ENCODE data around the gene TMOD3. TPM values are rescaled to one million over a fixed set of nuclear protein-coding genes. Genes with fewer than 3 reads are reported as not detected.

TMOD3 gene
- total and polyA plus RNA-seq, 8 donors, result 4.4 to 28.5 (median 14.3) TPM

DNA sequence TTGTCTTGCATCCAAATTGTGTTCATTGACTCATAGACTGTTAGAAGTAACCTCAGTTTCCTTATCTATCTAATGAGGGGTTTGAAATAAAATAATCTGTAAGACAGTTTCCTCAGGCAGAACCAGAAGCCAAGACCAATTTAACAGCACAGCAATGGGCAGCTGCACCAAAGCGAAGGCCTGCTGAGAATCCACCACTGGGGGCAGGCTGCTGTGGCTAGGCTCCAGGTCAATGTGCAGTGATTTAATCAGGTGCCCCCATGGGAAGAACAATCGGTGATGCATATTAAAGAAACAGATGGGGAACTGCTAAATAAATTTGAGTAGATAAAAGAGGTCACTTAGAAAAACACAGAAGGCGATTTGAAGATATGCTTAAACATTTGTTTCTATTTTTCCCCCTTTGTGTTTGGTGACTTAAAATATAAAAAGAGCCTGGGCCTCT lies 28.0 kb upstream of the TMOD3 start:
- H3K4me1 ChIP-seq, result peaks cover 0 to 4% (median 0%) of the 10 kb centered on the region in 3 donors
- intact Hi-C loops (cut with DNase I), result no loop called here
- no peaks in the 10 kb centered on the region for H3K9me3 ChIP-seq
- no peak overlapping the region for H3K4me3 ChIP-seq
- no peaks in the 10 kb centered on the region for H3K36me3 ChIP-seq
- H3K27ac ChIP-seq, result no peak overlapping the region
- TF ChIP-seq CTCF (IDR thresholded peaks at IDR 0.05), result peak in 2 of 4 donors; percentile 25 to 31
- ATAC-seq (peak in 3 of 4 donors; percentile 36 to 70 (median 63)), FAIRE-seq (no peak), DNase-seq (peak in 1 of 6 donors; percentile 20)
- no peaks in the 10 kb centered on the region for H3K27me3 ChIP-seq
- 39 to 44% methylated on average over 3 of the region's 3 CpGs for WGBS, 2 donors

DNA sequence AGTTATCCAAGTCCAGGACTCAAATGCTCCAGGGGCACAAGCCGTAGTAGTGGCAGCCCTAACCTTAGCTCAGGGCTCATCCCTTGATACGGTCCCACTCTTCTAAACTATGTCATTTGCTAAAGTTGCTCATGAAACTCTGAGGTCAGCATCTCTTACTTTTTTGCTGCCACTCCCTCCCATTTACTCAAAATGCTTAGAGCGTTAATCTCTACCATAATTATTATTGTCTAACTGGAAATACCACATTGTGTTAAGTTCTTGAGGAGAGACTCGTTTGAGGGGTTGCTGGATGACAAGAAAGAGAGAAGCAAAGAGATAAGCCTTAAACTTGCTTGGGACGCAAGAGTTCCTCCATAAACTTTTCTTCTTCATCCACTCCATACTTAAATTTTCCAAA lies 26.9 kb upstream of the TMOD3 start:
- Histone ChIP-seq H3K9me3 (no peaks in the 10 kb centered on the region), H3K27me3 (no peaks in the 10 kb centered on the region), H3K4me1 (no peaks in the 10 kb centered on the region), H3K27ac (no peak overlapping the region), H3K36me3 (no peaks in the 10 kb centered on the region), H3K4me3 (no peak overlapping the region)
- no peak for TF ChIP-seq CTCF (IDR thresholded peaks at IDR 0.05)
- no peak for ATAC-seq
- intact Hi-C loops (cut with DNase I), result no loop called here
- FAIRE-seq, result no peak
- 88 to 92% methylated on average over 5 of the region's 5 CpGs for WGBS, 2 donors
- no peak for DNase-seq

GRCh38 chr15:51803965-51804364 lies 25.5 kb upstream of the TMOD3 start:
- FAIRE-seq (no peak), DNase-seq (no peak), ATAC-seq (no peak)
- TF ChIP-seq CTCF (IDR thresholded peaks at IDR 0.05), result no peak
- no peak overlapping the region for H3K27ac ChIP-seq
- H3K27me3 ChIP-seq, result no peaks in the 10 kb centered on the region
- H3K4me1 ChIP-seq, result no peaks in the 10 kb centered on the region
- WGBS, 2 donors, result 84 to 86% methylated on average over 2 of the region's 2 CpGs
- no peaks in the 10 kb centered on the region for H3K9me3 ChIP-seq
- H3K4me3 ChIP-seq, result no peak overlapping the region
- no peaks in the 10 kb centered on the region for H3K36me3 ChIP-seq
- intact Hi-C loops (cut with DNase I), result no loop called here

GRCh38 chr15:51806123-51806522 lies 23.3 kb upstream of the TMOD3 start:
- no peak for TF ChIP-seq CTCF (IDR thresholded peaks at IDR 0.05)
- no peaks in the 10 kb centered on the region for H3K9me3 ChIP-seq
- no peaks in the 10 kb centered on the region for H3K27me3 ChIP-seq
- FAIRE-seq, result no peak
- 76 to 87% methylated on average over 2 of the region's 2 CpGs for WGBS, 2 donors
- DNase-seq, result no peak
- no peaks in the 10 kb centered on the region for H3K4me1 ChIP-seq
- H3K27ac ChIP-seq, result no peak overlapping the region
- ATAC-seq, result no peak
- no peaks in the 10 kb centered on the region for H3K36me3 ChIP-seq
- intact Hi-C loops (cut with DNase I), result no loop called here
- H3K4me3 ChIP-seq, result no peak overlapping the region

DNA sequence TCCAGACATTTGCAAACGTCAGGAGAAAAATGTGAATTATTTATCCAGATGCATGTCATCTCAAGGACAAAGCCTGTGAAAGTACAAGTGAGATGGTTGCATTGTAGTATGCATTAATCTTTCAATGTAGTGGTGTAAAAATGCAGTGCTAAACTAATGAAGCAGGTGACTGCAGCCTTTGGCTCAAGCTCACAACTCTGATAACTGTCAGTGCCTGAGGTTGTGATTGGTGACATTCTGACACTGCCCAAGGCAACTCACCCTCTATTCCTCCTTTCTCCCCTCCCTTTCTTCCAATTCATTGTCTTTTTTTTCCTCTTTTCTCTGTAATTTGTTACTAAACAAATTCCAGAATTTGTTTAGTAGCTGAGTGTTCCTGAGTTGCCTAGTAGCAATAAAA lies 20.0 kb upstream of the TMOD3 start:
- FAIRE-seq, result no peak
- intact Hi-C loops (cut with DNase I), result no loop called here

More for the DNA sequence above, 20.0 kb upstream of the TMOD3 start:
- Histone ChIP-seq H3K27ac (no peak overlapping the region), H3K27me3 (no peaks in the 10 kb centered on the region), H3K4me3 (no peak overlapping the region), H3K9me3 (no peaks in the 10 kb centered on the region), H3K4me1 (no peaks in the 10 kb centered on the region), H3K36me3 (no peaks in the 10 kb centered on the region)
- ATAC-seq (no peak), DNase-seq (no peak)
- TF ChIP-seq CTCF (IDR thresholded peaks at IDR 0.05), result no peak
- WGBS, 2 donors, result 13 to 15% methylated on average over 1 of the region's 1 CpG

Data from pancreas (tissue), 10 donors.